Fibroblast of villous mesenchyme (primary cell): ENCODE measurements around the gene DNAJA4. TPM values are rescaled to one million over a fixed set of nuclear protein-coding genes. Genes with fewer than 3 reads are reported as not detected.

Source experiments
- DNase-seq: peaks from one replicate; pipeline ENCODE4 v3.0.0-alpha.2; 2010; ENCODE audit warnings: low read depth
- H3K4me3 ChIP-seq: 2 replicates; pipeline ENCODE4 v1.5.1; 2011; ENCODE audit warnings: low read depth, mild to moderate bottlenecking, low read length
- total RNA-seq: library from RNA; depleted of rRNA; stranded (reverse); fragments of >200 nt; gene quantifications from 2 replicates; pipeline ENCODE4 v1.2.3, GENCODE V29; 2012
- TF ChIP-seq, protein P1 (sequence below): IDR thresholded peaks from 2 replicates; pipeline ENCODE4 v1.5.1; 2012; ENCODE audit warnings: low read depth, mild to moderate bottlenecking, low read length; ENCODE audit not compliant: insufficient read depth

The DNAJA4 gene
- total RNA-seq, result 2.6 and 4.3 TPM in 2 replicates

DNA sequence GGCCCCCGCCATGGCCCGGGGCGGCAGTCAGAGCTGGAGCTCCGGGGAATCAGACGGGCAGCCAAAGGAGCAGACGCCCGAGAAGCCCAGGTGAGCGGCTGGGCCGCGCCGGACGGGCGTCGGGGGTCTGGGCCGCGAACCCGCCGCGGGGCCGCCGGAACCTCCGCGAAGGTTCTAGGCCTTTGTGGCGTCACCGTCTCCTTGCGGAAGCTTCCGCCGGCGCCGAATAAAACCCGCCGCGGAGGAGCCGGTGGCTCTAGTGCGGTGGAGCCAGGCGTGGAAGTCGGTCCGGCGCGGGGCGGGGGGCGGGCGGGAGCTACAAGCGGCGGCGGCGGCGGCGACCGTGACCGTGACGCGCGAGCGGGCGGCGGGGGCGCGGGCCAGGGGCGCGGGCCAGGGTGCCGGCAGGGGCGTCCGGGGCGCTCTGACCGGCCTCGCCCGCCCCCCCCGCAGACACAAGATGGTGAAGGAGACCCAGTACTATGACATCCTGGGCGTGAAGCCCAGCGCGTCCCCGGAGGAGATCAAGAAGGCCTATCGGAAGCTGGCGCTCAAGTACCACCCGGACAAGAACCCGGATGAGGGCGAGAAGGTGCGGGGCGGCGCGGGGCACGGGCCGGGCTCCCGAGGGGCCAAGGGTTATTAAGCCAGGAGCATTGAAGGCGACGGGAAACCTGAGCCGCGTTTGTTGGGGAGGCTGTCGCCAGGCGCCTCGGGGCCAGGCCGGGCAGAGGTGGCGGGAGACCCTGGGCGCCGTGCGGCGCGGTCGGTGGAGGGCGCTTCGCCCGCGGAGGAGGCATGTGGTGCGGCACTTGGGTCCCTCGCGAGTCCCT lies at the start of gene DNAJA4:
Gene DNAJA4 (plus strand): TSS at position 259 of the 833 bp plus-strand sequence. CDS start 202 bp downstream, at position 461.
- TF ChIP-seq, protein P1, sequence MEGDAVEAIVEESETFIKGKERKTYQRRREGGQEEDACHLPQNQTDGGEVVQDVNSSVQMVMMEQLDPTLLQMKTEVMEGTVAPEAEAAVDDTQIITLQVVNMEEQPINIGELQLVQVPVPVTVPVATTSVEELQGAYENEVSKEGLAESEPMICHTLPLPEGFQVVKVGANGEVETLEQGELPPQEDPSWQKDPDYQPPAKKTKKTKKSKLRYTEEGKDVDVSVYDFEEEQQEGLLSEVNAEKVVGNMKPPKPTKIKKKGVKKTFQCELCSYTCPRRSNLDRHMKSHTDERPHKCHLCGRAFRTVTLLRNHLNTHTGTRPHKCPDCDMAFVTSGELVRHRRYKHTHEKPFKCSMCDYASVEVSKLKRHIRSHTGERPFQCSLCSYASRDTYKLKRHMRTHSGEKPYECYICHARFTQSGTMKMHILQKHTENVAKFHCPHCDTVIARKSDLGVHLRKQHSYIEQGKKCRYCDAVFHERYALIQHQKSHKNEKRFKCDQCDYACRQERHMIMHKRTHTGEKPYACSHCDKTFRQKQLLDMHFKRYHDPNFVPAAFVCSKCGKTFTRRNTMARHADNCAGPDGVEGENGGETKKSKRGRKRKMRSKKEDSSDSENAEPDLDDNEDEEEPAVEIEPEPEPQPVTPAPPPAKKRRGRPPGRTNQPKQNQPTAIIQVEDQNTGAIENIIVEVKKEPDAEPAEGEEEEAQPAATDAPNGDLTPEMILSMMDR, result no peak
- peak; percentile 43 for DNase-seq
- H3K4me3 ChIP-seq, result peak within 1 kb of the TSS; percentile 63

DNA sequence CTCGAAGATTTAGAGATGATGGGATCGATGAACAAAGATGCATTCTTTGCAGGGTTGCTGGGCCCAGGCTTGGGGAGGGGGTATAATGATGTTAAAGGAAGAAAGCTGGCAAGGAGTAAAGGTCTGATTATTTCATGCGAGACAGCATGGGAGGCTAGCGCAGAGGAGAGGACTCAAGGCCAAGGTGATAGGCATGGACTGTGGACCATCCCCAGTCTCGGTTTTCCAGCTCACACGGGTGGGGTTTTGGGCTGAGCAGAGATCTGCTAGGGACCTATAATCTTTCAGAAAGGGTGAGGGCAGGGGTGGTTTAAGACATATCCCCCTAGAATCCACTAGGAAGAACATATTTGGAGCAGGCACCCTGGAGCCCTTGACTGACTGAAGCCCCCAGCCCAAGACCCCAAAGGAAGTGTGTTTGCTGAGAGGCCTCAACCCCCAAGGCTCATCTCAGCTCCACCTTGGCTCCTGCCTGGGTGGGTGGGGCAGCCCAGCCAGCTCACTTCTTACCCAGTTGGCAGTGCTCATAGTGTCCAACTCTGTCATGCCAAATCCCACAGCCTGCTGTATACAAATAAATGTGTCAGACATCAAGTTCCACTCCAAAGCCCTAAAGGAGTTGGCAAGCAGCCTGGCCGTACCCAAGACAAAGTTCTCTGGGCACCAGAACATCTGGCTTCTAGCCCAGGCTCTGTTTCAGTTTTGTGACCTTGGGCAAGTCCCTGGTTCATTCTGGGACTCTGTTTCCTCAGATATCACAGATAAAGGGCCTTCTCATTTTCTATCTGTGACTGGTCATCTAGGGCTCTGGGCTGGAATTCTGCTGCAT lies 47.9 kb upstream of the DNAJA4 start:
- H3K4me3 ChIP-seq, result no peak overlapping the region
- TF ChIP-seq, protein P1, result no peak
- no peak for DNase-seq

DNA sequence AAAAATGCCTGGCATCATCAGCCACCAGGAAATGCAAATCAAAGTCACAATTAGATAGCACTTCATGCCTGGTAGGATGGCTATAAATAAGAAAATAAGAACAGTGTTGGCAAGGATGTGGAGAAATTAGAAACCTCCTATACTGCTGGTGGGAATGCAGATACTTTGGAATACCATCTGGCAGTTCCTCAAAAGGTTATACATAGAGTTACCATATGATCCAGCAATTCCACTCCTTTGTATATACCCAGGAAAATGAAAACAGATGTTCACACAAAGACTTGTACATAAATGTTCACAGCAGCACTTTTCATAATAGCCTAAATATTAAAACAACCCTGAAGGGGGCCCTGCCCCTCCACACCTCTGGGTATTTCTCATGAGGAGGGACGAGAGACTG lies 43.6 kb upstream of the DNAJA4 start:
- no peak overlapping the region for H3K4me3 ChIP-seq
- TF ChIP-seq, protein P1, result no peak
- DNase-seq, result no peak

DNA sequence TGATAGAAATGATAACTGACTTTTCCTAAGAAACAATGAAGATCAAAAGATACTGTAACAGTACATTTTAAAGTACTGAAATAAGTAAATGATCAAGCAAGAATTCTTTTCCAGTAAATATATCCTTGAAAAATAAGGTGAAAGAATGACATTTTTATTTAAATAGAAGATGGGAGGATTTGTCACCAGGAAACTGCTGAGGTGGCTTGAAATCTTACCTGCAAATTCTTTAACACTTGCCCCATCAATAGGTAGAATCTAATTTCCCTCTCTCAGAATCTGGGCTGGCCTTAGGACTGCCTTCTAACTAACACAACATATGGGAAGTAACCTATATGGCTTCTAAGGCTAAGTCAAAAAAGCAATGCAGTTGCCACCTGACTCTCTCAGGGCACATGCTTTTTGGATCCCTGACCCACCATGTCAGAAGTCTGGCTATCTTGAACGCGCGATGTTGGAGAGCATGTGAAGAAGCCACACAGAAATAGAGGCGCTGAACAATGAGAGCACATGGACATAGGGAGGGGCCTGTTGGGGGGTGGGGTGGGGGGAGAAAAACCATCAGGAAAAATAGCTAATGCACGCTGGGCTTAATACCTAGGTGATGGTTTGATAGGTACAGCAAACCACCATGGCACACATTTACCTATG lies 41.5 kb upstream of the DNAJA4 start:
- TF ChIP-seq, protein P1, result no peak
- no peak for DNase-seq
- no peak overlapping the region for H3K4me3 ChIP-seq

DNA sequence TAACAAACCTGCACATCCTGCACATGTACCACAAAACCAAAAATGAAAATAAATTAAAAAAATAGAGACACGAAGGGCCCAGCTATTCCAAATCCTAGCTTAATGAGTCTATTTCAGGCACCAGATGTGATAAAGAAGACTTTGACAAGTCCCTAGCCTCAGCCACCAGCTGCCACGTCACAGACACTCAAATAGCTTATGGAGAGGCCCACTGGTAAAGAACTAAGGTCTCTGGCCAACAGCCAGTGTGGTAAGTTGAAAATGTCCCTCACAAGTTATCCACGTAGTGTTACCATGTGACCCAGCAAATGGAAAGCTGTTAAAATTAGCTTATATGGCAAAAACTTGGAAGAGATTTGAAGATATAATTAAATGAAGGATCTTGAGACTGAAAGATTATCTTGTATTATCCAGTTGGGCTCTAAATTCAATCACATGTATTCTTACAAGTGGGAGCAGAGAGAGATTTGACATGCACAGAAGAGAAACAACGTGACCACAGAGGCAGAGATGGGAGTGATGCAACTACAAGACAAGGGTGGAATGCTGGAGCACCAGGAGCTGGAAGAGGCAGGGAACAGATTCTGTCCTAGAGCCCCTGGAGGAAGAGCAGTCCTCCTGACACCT lies 40.9 kb upstream of the DNAJA4 start:
- H3K4me3 ChIP-seq, result no peak overlapping the region
- peak; percentile 56 for DNase-seq
- TF ChIP-seq, protein P1, result no peak

DNA sequence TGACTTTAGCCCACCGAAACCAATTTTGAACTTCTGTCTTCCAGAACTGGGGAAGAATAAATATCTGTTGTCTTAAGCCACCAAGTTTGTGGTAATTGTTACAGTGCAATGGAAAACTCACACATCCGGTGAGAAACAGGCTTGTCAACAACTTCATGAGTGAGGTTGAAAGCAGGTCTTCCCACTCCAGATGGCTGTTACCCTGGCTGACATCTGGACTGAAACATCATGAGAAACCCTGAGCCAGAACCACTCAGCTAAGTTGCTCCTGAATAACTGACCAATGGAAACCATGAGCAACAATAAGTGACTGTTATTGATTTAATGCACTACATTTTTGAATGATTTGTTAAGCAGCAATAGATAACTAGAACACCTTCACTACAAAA lies 40.3 kb upstream of the DNAJA4 start:
- no peak overlapping the region for H3K4me3 ChIP-seq
- peak; percentile 30 for DNase-seq
- TF ChIP-seq, protein P1, result no peak
